GM04503 (cell line): Measurements from ENCODE around the gene SPAG6.

Source experiments
- DNase-seq: peaks from one replicate; pipeline ENCODE4 v3.0.0-alpha.2; 2012; ENCODE audit warnings: low read depth

Gene SPAG6

GRCh38 chr10:22460101-22460500, 114.8 kb downstream of the SPAG6 start:
- no peak for DNase-seq

- no peak for DNase-seq
Observed at GRCh38 chr10:22460531-22461403, 115.5 kb downstream of the SPAG6 start.

- DNase-seq: no peak
Observed at GRCh38 chr10:22461891-22462290, 116.6 kb downstream of the SPAG6 start.

- no peak for DNase-seq
Observed at GRCh38 chr10:22463255-22463654, 118.0 kb downstream of the SPAG6 start.

- no peak for DNase-seq
Observed at GRCh38 chr10:22464966-22465629, 119.8 kb downstream of the SPAG6 start.

GRCh38 chr10:22466763-22467334, 121.6 kb downstream of the SPAG6 start:
- no peak for DNase-seq
